GM19035 (cell line): ENCODE data around the gene RORB.

Experiments
- ATAC-seq: cut with Tn5 transposase; IDR thresholded peaks from one replicate; pipeline ENCODE4 v1.9.1; 2021; ENCODE audit not compliant: unreplicated experiment

The RORB gene

GRCh38 chr9:74697535-74697934 is 200.4 kb downstream of the RORB start:
- ATAC-seq = no peak

- ATAC-seq = no peak
Observed at GRCh38 chr9:74711341-74711740, 214.2 kb downstream of the RORB start.

- no peak for ATAC-seq
Observed at GRCh38 chr9:74718709-74719108, 221.6 kb downstream of the RORB start.

DNA sequence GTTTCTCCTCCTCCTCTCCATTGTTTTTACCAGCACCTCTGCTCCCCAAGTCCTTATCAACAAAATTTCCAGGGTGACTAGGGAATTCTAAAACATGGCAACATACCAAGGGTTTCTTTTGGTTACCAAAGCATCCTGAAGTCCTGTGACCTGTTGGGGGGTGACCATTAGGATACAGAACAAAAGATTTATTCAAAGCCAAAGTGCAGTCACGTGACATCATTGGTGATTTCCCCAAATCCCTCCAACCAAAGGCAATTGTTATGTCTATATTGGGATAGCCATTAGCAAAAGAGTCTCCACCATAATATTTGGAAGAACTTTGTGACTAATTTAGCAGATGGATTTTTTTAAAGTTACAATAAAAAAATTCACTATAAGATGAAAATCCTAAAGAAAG is 222.2 kb downstream of the RORB start:
- ATAC-seq = no peak

GRCh38 chr9:74721696-74722660 is 224.8 kb downstream of the RORB start:
- ATAC-seq = no peak

- ATAC-seq = no peak
Observed at GRCh38 chr9:74724317-74724716, 227.2 kb downstream of the RORB start.

DNA sequence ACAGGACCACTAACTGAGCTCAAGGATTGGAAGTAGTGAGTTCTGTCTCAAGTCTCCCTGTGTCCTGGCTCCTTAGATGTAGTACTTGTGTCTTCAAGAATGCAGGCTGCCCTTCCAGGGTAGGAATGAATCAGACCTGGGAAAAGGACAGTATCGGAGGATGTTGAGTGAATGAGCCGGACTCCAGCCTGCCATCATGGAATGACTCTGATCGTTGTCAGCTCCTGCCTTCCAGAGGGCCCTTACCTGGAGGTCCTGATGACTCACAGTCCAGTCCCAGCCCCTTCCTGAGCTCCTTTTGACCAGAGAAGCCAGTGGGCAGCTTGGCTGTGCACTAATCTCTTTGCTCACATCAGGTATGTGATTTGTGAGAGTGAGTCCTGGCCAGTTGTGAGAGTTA is 229.4 kb downstream of the RORB start:
- ATAC-seq = no peak

- no peak for ATAC-seq
Observed at GRCh38 chr9:74728176-74728575, 231.0 kb downstream of the RORB start.

GRCh38 chr9:74729136-74729695 is 232.1 kb downstream of the RORB start:
- ATAC-seq = no peak

- ATAC-seq = no peak
Observed at GRCh38 chr9:74735761-74736160, 238.6 kb downstream of the RORB start.

GRCh38 chr9:74736646-74737045 is 239.5 kb downstream of the RORB start:
- ATAC-seq = no peak

- ATAC-seq = no peak
Observed at GRCh38 chr9:74742191-74742790, 245.2 kb downstream of the RORB start.
